GM21528 (cell line): ENCODE results near the gene C11orf52.

ENCODE experiments used
- ATAC-seq: cut with Tn5 transposase; IDR thresholded peaks from one replicate; pipeline ENCODE4 v1.9.1; 2021; ENCODE audit warnings: mild to moderate bottlenecking, moderate library complexity; ENCODE audit not compliant: unreplicated experiment, low FRiP score

Gene C11orf52

DNA sequence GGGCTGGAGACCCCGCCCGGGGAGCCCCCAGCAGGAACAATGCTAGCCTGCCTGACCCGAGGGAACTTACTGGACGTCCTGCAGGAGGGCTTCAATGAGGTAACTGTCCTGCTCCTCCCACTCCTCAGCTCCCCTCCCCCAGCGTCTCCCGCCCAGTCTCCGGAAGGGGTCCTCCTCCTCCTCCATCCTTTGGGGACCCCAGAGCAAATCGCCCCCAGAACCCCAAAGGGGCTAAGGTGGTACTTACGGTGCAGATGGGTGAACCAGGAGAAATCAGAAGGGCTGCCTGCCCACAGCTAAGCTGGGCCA, 18.7 kb downstream of the C11orf52 start:
- ATAC-seq = no peak

DNA sequence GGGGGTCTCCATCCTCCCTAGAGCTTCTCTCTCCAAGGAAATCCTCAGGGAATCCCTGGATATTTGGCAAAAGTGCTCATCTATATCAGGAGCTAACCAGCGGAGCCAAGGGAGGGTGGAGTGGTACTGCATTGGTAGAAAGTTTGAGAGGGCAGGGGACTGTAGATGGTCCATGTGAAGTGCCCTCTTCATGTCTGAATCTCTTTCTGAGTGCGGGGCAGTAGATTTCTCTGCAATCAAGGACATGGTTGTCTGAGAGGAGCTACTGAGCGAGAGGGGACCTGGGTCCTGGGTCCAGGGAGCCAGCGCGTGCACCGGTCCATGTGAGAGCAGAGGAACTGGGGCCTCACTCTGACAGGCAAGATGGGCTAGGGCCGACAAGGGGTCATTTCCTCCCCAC, 19.1 kb downstream of the C11orf52 start:
- ATAC-seq = no peak

DNA sequence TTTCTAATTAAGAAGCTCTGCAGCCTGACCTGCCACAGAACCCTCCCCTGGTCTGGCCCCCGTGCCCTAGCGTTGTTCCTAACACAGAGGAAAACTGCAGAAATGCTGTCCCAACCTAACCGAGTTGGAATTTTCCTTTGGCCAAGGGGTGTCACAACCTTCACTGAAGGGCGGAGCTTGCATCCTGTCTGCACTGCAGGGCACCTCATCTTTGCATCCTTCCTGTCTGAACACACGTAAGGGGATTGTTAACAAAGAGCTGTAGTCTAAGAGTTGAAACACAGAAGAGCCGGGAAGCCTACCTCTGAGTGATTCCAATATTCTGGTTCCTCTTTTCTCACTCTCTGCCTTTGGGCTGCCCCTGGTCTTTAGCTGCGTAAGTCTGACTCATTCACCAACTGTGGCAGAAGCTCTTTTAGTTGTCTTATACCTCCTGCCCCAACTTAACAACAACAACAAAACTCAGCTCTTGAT, 20.0 kb downstream of the C11orf52 start:
- ATAC-seq = peak; percentile 77

DNA sequence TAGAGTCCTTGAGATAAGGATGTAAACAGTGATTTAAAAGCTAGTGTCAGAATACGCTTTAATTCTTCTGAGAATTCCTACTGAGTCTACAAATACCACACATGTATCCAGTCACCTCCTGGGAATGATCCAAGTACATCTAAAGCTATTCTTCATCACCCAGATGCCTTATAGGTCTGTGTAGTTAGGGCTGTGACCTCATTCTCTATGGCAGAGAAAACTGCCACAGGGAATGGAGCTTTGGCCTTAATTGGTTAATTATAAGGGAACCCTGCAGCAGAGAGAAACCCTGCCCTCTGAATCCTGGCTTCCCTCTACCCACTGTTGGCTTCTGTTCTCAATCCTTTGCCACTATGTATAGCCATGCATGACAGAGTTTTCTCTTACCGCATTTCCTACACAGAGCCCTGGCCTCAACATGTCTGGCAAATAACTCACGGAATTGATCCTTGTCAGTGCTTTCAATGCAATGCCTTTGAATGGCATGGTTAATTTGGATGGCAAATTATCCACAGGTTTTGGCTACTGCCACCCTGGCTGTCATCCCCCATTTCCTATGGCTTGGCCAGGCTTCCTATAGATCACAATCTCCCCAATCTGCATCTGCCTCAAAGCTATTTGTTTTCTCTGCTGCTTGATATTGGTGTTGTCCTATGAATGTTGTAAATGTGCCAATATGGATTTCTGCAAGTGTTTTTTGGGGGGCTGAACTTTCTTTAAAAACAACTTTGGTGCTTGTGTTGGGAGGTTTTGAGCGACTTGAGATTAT, 21.3 kb downstream of the C11orf52 start:
- ATAC-seq = no peak

DNA sequence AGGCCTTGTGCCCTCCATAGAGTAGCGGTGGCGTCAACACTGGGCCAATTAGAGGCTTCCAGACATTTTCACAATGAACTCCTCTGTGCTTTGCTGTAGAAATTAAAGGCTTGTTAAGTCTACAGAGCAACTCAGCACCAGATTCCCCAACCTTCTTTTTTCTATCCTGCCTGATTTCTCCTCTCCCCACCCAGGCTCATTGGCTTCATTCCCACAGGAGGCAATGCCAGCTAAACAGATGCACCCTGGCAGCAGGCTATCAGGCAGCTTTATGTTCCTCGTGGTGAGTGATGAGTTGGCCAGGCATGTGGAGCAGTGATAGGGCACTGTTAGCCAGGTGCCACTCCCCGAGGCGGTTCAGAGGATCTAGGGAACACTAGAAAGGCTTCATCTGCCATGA, 23.2 kb downstream of the C11orf52 start:
- ATAC-seq = no peak

DNA sequence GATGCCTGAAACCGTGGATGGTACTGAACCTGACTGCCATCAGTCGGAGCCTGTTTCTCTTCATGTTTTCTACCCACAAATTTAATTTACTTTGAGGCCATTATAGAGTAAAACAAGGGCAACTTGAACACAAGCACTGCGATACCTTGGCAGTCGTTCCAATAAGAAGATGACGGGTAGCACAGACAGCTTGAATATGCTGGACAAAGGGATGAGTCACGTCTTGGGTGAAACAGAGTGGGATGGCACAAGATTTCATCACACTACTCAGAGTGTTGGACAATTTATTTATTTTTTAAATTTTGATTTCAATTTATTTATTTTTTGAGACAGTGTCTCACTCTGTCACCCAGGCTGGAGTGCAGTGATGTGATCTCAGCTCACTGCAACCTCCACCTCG, 24.1 kb downstream of the C11orf52 start:
- ATAC-seq = no peak

DNA sequence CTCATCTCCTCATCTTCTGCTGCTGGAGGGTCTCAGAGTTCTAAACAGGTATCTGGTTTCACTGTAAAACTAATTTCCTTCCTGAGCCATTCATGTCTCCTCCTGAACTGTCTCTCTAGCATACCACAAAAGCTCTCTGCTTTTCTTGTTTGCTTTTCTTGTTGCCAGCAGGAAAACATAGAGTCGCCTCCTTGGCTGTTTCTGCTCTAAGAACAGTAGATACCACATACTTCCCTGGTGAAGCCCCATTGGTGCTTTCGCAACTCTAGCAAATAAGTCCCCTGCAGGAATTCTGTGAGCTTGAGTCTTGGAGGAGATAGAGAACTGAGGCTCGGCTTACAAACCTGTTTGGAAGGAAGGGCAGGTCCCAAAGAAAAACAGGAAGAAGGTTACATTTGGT, 25.4 kb downstream of the C11orf52 start:
- ATAC-seq = no peak

DNA sequence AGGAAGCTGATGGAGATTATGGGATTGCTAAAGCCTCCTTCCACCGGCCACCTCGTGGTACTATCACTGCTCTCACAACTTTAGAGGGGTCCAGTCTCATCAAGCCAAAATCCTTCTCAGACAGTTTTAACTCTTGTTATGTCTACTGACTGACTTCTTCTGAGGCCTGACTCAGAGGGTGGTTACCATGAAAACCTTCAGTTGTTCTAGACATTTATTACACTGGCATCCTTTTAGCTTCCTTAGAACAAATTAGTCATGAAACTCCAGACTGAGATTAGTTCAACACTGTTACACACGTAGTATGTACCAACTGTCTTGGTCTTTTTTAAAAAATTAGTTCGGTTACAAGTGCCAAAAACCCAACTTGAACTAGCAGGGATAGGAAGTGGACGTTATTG, 25.9 kb downstream of the C11orf52 start:
- no peak for ATAC-seq

DNA sequence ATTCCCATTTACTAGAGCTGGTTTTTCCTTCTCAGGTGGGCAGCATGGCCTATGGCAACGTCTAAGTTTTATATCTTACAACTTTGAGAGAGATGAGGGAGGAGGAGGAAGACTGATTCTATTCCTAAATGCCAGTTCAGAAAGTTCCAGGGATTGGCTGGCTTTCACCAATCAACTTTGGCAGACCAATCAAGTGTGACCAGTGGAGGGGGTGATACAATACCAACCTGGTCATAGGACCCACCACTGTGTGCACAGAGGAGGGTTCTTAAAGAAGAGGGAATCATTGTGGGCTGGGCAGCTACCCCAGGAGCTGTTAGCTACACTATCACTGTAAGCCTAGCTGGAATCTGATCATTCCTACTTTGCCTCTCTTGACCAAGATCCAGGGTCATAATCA, 26.5 kb downstream of the C11orf52 start:
- no peak for ATAC-seq

DNA sequence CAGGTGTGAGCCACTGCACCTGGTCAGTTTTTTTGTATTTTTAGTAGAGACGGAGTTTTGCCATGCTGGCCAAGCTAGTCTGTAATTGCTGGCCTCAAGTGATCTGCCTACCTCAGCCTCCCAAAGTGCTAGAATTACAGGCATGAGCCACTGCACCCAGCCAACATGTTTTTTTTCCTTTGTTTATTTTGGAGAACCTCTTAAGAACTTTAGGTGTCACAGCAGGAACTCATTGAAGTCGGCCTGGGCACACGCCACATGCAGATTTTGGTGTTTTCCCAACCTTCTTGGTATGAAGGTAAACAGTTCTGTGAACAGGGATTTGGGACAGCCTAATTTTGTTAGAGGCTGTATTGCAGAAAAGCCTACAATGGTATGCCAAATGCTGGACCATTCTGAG, 27.8 kb downstream of the C11orf52 start:
- ATAC-seq = no peak

DNA sequence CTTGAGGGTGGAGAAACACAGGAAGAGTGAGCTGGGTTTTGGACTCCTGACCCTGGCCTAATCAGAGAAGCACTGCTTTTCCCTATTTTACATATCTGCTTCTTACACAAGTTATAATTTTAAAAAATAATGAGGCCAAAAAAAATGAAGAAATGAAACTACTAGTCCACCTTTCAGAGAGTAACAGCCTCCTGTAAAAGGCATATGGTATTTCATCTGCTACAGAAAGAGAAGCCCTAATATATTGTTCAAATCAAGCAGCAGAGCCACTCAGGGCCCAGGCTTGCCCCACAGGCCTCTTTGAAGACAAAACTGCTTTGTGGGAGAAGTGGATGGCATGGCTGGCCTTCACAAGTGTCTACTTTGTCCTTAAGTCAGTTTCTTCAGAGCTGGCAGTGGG, 28.4 kb downstream of the C11orf52 start:
- no peak for ATAC-seq

DNA sequence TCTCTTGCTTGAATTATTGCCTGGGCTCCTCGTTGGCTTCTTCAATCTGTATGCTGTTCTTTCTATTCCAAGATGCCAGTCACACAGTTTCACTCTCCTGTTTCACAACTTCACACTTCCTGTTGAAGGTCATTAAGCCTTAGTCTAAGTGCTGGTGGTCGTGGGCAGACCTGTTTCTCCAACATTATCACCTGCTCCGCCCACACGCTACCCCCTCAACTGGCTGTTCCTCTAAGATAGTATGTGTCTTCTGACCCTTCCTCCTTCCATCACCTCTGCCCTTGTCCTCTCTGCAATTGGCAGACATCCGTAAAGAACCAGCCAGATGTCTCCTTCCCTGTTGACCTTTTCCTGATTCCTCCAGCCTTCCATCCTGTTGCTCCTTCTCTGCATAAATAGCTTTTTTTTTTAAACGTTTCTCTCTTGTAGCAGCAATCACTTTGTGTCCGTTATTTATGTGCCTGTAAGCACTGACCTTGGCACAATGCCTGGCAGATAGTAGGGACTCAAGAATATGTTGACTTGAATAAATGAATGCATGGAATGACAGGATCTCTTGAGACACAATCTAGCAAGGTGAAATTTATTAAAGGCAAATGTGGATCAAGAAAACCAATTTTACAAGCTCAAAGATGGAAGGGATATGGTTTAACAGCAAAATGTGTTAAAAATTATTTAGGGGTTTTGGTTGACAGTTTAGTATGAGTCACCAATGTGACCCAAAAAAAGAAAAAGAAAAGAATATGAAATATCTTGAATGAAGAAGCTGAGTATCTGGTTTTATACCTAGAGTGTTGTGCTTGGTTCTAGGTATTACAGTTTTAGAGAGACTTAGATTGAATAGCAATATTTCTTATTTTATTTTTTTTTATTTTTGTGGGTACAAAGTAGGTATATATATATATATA, 31.1 kb downstream of the C11orf52 start:
- ATAC-seq = no peak

DNA sequence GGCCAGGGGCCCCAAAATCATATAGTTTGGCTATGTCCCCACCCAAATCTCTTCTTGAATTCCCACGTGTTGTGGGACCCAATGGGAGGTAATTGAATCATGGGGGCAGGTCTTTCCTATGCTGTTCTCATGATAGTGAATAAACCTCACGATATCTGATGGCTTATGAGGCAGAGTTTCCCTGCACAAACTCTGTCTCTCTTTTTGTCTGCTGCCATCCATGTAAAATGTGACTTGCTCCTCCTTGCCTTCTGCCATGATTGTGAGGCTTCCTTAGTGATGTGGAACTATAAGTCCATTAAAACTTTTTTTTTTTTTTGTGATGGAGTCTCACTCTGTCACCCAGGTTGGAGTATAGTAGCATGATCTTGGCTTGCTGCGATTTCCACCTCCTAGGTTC, 32.9 kb downstream of the C11orf52 start:
- no peak for ATAC-seq

DNA sequence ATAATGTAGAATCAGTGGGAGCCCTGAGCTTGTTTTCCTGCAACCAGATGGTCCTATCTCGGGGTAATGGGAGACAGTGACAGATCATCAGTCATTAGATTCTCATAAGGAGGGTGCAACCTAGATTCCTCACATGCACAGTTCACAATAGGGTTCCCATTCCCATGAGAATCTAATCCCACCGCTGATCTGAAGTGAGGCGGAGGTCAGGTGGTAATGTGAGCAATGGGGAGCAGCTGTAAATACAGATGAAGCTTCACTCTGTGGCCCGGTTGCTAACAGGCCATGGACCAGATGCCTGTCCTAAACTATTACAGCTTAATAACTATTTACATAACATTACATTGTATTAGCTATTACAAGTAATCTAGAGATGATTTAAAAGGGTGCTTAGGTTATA, 35.4 kb downstream of the C11orf52 start:
- no peak for ATAC-seq

DNA sequence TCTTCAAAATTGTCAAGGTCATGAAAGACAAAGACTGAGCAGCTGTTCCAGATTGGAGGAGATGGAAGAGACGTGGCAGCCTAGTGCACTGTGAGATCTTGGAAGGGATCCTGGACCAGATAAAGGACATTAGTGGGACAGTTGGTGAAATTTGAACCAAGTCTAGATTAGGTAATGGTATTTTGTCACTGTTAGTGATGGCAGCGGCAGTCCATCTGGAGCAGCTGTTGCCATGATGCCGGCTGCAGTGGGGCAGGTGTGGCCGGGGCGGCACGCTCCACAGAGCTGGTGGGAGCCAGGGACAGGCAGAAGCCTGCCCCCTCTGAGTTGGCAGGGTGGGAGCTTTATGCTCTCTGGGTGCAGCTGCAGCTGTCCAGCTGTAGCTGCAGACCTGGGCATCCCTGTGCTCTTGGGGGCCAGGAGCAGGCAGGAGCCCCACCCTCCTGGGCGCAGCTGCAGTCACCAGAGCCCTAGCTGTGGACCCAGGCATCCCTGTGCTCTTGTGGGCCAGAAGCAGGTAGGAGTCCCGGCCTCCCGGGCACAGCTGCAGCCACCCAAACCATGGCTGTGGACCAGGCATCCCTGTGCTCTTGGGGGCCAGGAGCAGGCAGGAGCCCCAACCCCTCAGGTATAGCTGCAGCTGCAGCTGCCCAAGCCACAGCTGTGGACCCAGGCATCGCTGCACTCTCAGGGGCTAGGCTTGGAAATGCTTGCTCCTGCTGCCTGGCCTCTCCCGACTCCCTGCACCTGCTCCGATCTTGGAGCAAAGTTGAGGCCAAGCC, 39.1 kb downstream of the C11orf52 start:
- ATAC-seq = no peak

DNA sequence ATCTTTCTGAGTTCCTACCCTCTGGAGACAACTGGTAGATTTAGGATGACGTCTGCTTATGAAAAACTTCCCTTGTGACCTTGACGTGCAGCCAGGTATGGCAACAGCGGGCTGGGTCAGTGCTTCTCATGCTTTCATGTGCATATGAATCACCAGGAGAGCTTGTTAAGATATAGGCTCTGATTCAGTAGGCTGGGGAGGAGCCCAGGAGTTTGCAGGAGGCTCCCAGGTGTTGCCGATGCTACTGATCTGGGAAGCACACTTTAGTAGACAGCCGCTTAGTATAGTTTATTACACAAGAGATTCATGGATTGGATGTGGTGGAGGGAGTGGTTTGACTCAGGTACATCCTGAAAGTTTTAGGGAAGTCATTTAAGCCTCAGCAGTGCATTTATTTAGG, 42.2 kb downstream of the C11orf52 start:
- ATAC-seq = no peak

DNA sequence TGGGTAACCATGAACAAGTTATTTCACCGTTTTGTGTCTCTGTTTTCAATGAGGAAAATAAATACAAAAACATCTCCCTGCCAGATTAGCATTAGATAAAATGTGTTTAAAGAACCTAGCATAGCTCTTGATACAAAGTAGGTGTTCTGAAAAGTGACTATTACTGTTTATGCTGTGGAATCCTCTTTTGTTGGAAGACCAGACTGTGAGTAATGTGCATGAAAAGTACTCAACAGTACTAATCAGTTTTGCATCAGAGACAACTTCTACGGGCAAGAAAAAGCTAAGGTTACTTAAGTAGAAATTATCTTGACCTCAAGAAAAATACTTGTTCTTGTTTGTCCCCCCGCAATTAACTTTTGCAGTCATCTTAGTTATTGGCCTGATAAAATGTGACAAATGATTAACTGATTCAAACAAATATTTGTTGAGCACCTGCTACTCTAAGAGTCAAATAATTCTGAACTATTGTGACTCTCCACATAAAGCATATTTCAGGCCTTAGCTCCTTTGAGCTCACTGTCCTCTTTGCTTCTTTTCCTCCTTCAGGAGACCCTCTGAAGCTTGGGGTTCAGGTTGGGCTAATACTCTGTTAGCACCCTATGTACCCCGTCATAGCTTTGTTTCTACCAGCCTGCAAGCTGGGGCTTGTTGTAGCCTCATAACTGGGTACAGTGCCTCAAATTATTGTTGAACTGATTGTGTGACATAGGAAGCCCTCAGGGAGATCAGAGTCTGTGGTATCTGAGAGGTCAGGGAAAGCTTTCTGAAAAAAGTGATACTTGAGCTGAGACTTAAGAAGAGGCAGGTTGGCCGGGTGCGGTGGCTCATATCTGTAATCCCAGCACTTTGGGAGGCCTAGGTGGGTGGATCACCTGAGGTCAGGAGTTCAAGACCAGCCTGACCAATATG, 42.9 kb downstream of the C11orf52 start:
- ATAC-seq = no peak

DNA sequence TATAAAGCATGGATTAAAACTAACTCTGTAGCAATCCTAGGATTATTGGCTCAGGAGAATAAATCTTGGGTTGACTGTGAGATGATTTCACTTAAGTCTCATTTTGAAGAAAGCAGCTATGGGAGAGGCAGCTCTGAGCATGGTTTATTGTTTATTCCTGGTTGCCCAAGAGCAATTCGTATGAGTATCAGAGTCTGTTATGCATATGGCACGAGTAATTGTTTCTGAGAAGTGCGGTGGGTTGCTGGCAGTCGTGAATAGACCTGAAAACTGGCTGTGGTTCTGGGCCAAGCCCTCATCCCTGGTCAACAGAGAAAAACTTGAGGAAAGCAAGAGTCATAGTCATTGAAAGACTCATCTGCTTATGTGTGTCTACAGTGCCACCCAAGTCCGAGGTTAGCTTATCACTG, 45.2 kb downstream of the C11orf52 start:
- ATAC-seq = no peak

DNA sequence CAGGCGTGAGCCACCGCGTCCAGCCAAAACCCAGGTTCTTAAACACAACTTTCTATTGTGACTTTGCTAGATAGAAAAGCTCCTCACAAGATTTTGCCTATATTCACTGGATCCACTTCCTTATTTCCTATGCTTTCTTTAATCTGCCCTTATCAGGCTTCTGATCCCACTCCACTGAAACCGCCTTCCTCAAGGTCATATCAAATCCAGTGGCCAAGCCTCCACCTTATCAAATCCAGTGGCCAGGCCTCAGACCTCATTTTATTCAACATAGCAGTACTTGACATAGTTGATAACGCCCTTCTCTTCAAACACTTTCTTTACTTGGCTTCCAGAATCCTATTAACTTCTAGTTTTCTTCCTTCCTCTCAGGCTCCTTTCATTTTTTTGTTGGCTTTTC, 48.0 kb downstream of the C11orf52 start:
- no peak for ATAC-seq

DNA sequence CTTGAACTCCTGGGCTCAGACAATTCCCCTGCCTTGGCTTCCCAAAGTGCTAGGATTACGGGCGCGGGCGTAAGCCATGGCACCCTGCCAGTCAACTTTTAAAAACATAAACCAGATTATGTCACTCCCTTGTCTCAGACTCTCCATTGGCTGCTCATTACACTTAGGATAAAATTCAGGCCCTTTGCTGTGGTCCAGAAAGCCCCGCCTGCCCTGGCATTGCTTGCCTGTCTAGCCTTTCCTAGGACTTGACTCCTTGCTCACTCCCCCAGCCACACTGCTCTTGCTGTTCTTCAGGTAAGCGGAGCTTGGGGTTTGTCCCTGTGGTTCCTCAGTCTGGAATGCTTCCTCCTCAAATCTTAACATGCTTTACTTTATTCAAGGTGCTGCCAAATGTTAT, 48.9 kb downstream of the C11orf52 start:
- ATAC-seq = no peak
